NCI-H510A treated with DMSO at 0.1 percent for 48 hours (cell line): ENCODE measurements around the gene GALNT9.
"Not testable (repeated sequence)": the region's sequence is repeated elsewhere in the genome, so short reads cannot be mapped to it uniquely, and the experiment has no call there.

ENCODE experiments used
- DNase-seq: peaks from one replicate; lab custom pipeline; 2025; lab: John Stamatoyannopoulos, UW

GALNT9 gene

GRCh38 chr12:132249689-132250478, 79.5 kb downstream of the GALNT9 start:
- DNase-seq, result no peak

- DNase-seq, result no peak
Measured at GRCh38 chr12:132248453-132249167, 80.8 kb downstream of the GALNT9 start.

GRCh38 chr12:132247718-132248452, 81.5 kb downstream of the GALNT9 start:
- DNase-seq, result no peak

GRCh38 chr12:132246997-132247717, 82.2 kb downstream of the GALNT9 start:
- DNase-seq, result no peak

GRCh38 chr12:132245521-132246101, 83.8 kb downstream of the GALNT9 start:
- DNase-seq, result no peak

GRCh38 chr12:132244724-132245295, 84.6 kb downstream of the GALNT9 start:
- DNase-seq, result no peak

- no peak for DNase-seq
Measured at GRCh38 chr12:132243596-132244310, 85.6 kb downstream of the GALNT9 start.

- not testable (repeated sequence) for DNase-seq
Measured at GRCh38 chr12:132243171-132243570, 86.2 kb downstream of the GALNT9 start.

- DNase-seq, result not testable (repeated sequence)
Measured at GRCh38 chr12:132240669-132241007, 88.8 kb downstream of the GALNT9 start.

GRCh38 chr12:132239796-132240668, 89.4 kb downstream of the GALNT9 start:
- DNase-seq, result no peak

- DNase-seq, result no peak
Measured at GRCh38 chr12:132239392-132239791, 90.0 kb downstream of the GALNT9 start.

- no peak for DNase-seq
Measured at GRCh38 chr12:132238884-132239283, 90.5 kb downstream of the GALNT9 start.

- DNase-seq, result no peak
Measured at GRCh38 chr12:132238488-132238854, 90.9 kb downstream of the GALNT9 start.

GRCh38 chr12:132237772-132238487, 91.5 kb downstream of the GALNT9 start:
- DNase-seq, result no peak

GRCh38 chr12:132236930-132237771, 92.2 kb downstream of the GALNT9 start:
- no peak for DNase-seq

- DNase-seq, result no peak
Measured at GRCh38 chr12:132236129-132236929, 93.1 kb downstream of the GALNT9 start.

GRCh38 chr12:132235116-132235820, 94.1 kb downstream of the GALNT9 start:
- no peak for DNase-seq
